Activated naive CD4-positive, alpha-beta T cell treated with anti-CD3 and anti-CD28 coated beads, Interleukin-2, amount 10 ng/mL, durations not matched to agents 7 days and 5 days (primary cell): Measurements from ENCODE around the gene PYGM.

Experiments used
- CTCF ChIA-PET: fragments of 350-600 bp; sonication (Branson Sonifier 250); formaldehyde crosslinking; loops from one replicate; lab custom pipeline; 2021; ENCODE audit warnings: antibody characterized with exemption; lab: Charles Lee
- DNase-seq: peaks from one replicate; pipeline ENCODE4 v3.0.0-alpha.2; 2020
- H3K27ac Mint-ChIP-seq: one replicate; pipeline ENCODE4 v1.8.0; 2021; ENCODE audit warnings: mild to moderate bottlenecking, moderate library complexity, mixed read lengths
- H3K27me3 Mint-ChIP-seq: one replicate; pipeline ENCODE4 v1.8.0; 2021; ENCODE audit warnings: mild to moderate bottlenecking, mixed read lengths
- H3K36me3 Mint-ChIP-seq: one replicate; pipeline ENCODE4 v1.8.0; 2021; ENCODE audit warnings: mixed read lengths
- H3K4me1 Mint-ChIP-seq: one replicate; pipeline ENCODE4 v1.8.0; 2021; ENCODE audit warnings: mixed read lengths
- H3K4me3 Mint-ChIP-seq: one replicate; pipeline ENCODE4 v1.8.0; 2021; ENCODE audit warnings: mild to moderate bottlenecking, moderate library complexity, mixed read lengths
- H3K9me3 Mint-ChIP-seq: one replicate; pipeline ENCODE4 v1.8.0; 2021; ENCODE audit warnings: mixed read lengths

PYGM gene

DNA sequence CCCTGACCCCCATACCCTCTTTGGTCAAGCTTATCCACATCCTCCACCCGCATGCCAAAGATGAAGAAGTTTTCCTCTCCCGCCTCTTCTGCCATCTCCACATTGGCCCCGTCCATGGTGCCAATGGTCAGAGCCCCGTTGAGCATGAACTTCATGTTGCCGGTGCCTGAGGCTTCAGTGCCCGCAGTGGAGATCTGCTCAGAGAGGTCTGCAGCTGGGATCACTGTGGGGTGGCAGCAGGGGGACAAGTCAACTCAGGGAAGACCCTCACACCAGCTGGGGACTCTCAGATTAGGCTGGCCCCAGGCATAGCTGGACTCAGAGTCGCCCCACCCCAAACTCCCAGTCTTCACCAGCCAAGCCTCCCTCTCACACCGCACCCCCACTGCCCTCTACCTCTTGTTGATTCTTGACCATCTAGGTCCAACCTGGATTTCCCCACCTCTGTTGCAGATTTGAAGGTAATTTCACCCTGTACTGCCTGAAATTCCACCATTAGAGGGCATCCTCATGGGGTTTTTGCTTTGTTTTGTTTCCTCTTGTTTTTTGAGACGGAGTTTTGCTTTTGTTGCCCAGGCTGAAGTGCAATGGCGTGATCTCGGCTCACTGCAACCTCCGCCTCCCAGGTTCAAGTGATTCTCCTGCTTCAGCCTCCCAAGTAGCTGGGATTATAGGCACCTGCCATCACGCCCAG is 9.3 kb downstream of the PYGM start:
- Mint-ChIP-seq H3K27me3 (no peaks in the 10 kb centered on the region), H3K36me3 (peaks cover 31% of the 10 kb centered on the region), H3K27ac (peak overlapping the region; percentile 83), H3K4me3 (no peak overlapping the region), H3K9me3 (no peaks in the 10 kb centered on the region), H3K4me1 (peaks cover 54% of the 10 kb centered on the region)
- DNase-seq, result no peak
- CTCF ChIA-PET, result interaction anchor here (13.4 kb wide), 1 partner anchor 15 kb away, joined by 208 read pairs; the partner anchor contains the start of gene PYGM

- Mint-ChIP-seq H3K27ac (peak overlapping the region; percentile 78), H3K36me3 (peaks cover 33% of the 10 kb centered on the region), H3K27me3 (peaks cover 4% of the 10 kb centered on the region), H3K4me3 (no peak overlapping the region), H3K4me1 (peaks cover 58% of the 10 kb centered on the region), H3K9me3 (no peaks in the 10 kb centered on the region)
- no peak for DNase-seq
- CTCF ChIA-PET, result interaction anchor here (1.0 to 13.4 kb wide), 2 partner anchors 18 to 30 kb away, joined by 3 to 208 read pairs; partner anchors contain the start of genes PYGM and SF1
These were observed 11.7 kb downstream of the PYGM start for GRCh38 chr11:64747961-64748665.

GRCh38 chr11:64746486-64746885 is 13.3 kb downstream of the PYGM start:
- peaks cover 4% of the 10 kb centered on the region for H3K27me3 Mint-ChIP-seq
- H3K4me1 Mint-ChIP-seq, result peaks cover 53% of the 10 kb centered on the region
- CTCF ChIA-PET, result interaction anchor here (13.4 kb wide), 1 partner anchor 19 kb away, joined by 208 read pairs; the partner anchor contains the start of gene PYGM
- no peak for DNase-seq
- peaks cover 25% of the 10 kb centered on the region for H3K36me3 Mint-ChIP-seq
- H3K4me3 Mint-ChIP-seq, result peak overlapping the region; percentile 35
- H3K9me3 Mint-ChIP-seq, result no peaks in the 10 kb centered on the region
- H3K27ac Mint-ChIP-seq, result peak overlapping the region; percentile 78

DNA sequence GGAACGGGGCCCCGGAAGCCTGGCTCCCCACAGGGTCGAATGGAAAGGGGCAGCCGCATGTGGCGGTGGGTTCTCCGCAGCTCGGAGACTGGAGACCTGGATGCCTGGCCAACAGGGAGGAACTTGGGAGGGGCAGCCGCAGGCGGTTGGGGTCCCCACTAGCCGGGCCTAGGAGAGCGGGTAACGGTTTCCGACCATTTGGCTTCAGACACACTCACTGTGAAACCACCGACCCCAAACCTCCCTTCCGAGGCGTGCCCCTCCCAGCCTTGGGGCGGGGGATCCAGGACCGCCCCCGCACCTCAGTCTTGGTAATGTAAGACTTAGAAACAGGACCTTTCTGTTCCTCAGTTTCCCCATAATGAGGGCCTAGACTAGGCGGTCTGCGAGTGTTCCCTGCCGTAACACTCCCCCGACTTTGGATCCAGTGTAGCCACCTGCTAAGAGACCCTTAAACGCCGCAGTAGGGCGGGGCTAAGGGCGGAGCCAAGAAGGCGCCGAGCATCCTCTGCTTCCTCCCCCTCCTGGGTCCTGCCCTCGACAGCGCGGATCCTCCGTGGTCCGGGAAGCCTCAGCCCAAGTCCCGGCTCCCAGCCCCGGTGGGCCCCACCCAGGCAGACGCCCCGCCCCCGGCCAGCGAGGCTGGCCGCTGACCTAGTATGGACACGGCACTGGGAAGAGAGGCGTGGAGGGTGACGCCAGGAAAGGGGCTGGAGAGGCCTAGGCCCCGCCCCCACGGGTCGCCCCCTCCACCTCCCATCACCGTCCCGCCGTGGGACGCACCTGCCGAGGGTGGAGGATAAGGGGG is 14.0 kb downstream of the PYGM start:
- H3K9me3 Mint-ChIP-seq, result no peaks in the 10 kb centered on the region
- peak overlapping the region; percentile 98 for H3K27ac Mint-ChIP-seq
- peaks cover 28% of the 10 kb centered on the region for H3K36me3 Mint-ChIP-seq
- H3K4me1 Mint-ChIP-seq, result peaks cover 53% of the 10 kb centered on the region
- peak; percentile 88 for DNase-seq
- peaks cover 4% of the 10 kb centered on the region for H3K27me3 Mint-ChIP-seq
- H3K4me3 Mint-ChIP-seq, result peak overlapping the region; percentile 98
- CTCF ChIA-PET, result interaction anchor here (1.4 to 13.4 kb wide), 4 partner anchors 20 to 98 kb away, joined by 4 to 208 read pairs (median 24); partner anchors contain the start of genes CDC42BPG, PYGM and SF1

DNA sequence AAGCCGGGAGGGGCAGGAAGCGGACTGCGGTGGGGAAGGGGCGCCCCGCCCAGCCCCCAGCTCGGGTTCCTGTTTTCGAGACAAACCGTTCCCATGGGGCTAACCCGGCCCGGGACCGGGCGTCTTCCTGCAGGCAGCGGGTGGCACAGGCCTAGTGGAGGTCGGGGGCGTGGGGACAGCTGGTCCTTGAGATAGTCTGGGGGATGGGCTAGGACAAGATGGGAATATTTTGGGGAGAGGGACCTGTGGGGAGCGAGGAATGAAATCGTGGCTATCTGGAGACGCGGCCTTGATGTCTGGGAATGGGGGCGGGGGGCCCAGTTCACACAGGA is 14.6 kb downstream of the PYGM start:
- peaks cover 27% of the 10 kb centered on the region for H3K36me3 Mint-ChIP-seq
- CTCF ChIA-PET, result interaction anchor here (1.4 to 13.4 kb wide), 5 partner anchors 12 to 99 kb away, joined by 4 to 208 read pairs (median 9); partner anchors contain the start of genes CDC42BPG, PYGM and SF1
- H3K4me3 Mint-ChIP-seq, result peak overlapping the region; percentile 98
- H3K9me3 Mint-ChIP-seq, result no peaks in the 10 kb centered on the region
- peaks cover 4% of the 10 kb centered on the region for H3K27me3 Mint-ChIP-seq
- peak overlapping the region; percentile 98 for H3K27ac Mint-ChIP-seq
- peaks cover 53% of the 10 kb centered on the region for H3K4me1 Mint-ChIP-seq
- DNase-seq, result peak; percentile 94

DNA sequence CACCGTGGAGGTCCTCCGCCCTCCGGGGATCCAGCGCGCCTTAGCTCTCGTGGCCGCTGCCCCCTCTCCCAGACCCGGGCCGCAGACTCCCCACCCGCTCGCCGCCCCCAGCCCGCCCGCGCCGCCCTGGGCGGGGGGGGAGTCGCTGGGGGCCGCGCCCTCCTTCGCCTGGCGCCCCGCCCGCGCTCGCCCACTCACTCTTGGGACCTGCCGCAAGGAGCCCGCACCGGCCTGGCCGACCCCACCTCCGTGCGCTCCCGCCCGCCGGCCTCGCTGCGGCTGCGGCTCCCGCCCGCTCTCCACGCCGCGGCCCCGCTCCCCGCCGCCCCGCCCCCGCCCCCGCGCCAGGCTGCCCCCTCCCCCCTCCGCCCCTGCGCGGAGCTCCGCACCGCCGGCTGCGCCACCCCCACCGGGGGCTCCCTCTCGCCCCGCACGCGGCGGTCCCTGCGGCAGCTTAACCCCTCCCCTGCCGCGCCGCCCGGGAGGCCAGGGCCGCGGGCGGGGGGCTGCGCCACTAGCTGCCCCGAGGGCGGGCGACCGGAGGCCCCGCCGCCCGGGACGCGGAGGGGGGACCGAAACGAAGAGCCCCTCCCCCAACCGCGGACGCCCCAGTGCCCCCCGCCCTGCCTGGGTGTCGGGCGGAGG is 15.1 kb downstream of the PYGM start:
- H3K4me3 Mint-ChIP-seq, result peak overlapping the region; percentile 98
- no peaks in the 10 kb centered on the region for H3K9me3 Mint-ChIP-seq
- H3K36me3 Mint-ChIP-seq, result peaks cover 29% of the 10 kb centered on the region
- CTCF ChIA-PET, result interaction anchor here (0.8 to 13.4 kb wide), 11 partner anchors 10 to 495 kb away, joined by 3 to 208 read pairs (median 6); partner anchors contain the start of genes CDC42BPG, PYGM and SF1
- peak; percentile 63 for DNase-seq
- H3K27me3 Mint-ChIP-seq, result peaks cover 4% of the 10 kb centered on the region
- H3K27ac Mint-ChIP-seq, result peak overlapping the region; percentile 98
- H3K4me1 Mint-ChIP-seq, result peaks cover 50% of the 10 kb centered on the region

DNA sequence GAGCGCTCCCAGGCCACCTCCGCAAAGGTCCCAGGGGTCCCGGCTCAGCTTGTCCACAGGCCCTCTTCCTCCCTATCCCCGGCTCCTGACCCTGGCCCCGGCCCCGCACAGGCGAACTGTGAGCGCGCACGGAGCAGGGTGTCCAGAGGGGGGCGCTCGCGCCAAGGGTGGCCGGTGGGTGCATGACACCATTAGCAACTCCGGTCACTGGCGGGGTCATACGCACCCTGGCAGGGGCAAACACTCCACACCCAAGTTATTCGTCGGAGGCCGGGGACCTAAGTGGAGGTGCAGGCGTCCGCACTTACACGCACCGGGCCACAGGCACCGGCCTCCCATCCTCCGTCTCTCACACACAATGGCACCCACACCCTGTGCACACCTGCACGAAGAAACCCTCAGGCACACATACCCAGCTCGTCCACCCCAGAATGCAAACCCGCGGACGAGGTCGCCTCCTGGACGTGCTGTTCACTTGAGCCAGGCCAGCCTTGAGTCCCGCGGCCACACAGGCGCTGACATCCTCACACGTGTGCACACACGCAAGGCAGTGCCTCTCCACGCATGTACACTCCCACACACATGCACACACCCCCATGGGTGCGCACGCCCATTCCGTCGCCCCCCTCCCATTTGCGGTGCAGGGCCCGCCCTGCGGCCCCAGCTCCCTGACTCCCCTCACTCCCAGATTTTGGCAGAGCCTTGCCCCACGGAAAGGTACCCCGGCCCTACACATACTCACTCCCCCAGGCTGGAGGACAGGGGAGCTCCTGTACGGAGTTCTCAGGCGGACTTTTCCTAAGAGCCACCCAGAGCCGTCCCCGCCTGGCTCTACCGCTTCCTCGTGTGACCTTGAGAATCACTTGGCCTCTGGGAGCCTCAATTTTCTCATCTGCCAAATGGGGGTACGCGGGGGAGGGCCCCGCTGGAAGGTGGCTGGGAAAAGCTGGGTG is 15.9 kb downstream of the PYGM start, which contains the start of gene RASGRP2:
RASGRP2 (minus strand) TSS at position 552 of the 953 bp plus-strand sequence. CDS start 1,276 bp downstream, outside the sequence.
- H3K36me3 Mint-ChIP-seq, result peaks cover 35% of the 10 kb centered on the region
- peak; percentile 93 for DNase-seq
- peaks cover 54% of the 10 kb centered on the region for H3K4me1 Mint-ChIP-seq
- H3K9me3 Mint-ChIP-seq, result no peaks in the 10 kb centered on the region
- CTCF ChIA-PET, result interaction anchor here (0.8 to 13.4 kb wide), 13 partner anchors 10 to 494 kb away, joined by 3 to 208 read pairs (median 4); partner anchors contain the start of genes CDC42BPG, PYGM and SF1
- peaks cover 4% of the 10 kb centered on the region for H3K27me3 Mint-ChIP-seq
- H3K27ac Mint-ChIP-seq, result peak within 1 kb of the TSS; percentile 97
- H3K4me3 Mint-ChIP-seq, result peak within 1 kb of the TSS; percentile 98

DNA sequence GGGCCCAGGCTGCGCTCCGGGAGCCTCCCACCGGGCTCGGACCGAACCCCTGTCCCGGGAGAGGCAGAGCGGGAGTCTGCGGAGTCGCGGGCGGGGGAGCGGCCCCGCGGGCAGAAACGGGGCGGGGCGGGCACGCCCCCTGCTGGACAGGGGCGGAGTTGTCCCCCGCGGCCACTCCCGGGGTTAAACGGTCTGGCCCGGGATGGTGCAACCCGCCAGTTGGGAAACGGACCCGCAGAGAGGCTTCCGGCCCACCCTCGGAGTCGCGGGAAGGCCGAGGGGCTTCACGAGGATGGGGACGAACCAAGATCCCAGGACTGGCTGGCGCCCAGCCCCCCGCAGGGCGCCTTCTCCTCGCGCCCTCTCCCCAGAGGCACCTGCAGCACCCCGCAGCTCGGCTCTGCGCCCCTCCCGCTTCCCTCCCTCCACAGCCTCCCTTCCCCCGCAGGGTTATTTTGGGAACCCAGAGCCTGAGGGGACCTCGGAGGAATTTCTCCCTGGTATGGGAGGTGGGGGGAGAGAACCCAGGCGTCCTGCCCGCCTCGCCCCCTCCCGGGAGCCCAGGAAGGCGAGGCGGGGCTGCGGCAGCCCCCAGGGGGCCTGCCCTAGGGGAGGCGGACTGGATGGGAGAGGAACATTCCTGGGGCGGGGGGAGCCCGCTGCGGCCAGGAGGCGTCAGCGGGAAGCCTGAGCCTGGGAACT is 16.7 kb downstream of the PYGM start:
- DNase-seq, result peak; percentile 81
- H3K27ac Mint-ChIP-seq, result no peak overlapping the region

DNA sequence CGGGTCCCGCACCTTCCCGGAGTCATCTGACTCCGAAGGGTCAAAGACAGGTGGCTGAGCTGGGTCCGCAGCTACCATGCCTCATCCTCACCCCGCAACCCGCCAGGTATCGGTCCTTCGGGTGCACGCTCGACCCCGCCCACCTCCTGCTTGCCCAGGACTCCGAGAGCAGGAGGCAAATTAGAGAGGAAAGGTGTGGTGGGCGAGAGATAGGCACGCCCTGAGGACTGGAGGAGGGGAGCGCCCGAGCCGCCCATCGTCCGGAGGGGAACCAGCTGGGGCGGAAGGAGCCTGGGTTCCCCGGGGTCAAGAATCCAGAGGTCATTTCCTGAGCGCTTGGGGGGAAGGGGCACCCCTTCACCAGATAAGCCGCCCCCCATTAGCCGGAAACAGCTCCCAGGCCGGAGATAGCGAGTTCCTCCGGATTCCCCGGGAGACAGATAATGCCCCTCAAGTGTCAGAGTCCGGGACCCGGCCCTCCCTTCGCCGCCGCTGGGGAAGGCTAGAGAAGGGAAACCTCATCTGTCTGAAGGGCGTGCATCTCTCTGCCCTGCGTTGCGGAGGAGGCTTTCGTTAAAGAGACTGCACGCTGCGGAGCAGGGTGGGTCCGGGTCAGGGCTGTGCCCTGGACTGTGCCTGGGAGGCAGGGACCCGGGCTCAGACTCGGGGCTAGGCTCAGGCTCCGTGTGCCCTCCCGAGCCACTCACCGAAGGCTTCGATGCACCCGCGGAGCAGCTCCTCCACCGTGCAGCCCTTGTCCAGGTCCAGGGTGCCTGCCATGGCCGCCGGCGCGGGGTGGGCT is 17.5 kb downstream of the PYGM start:
- peaks cover 4% of the 10 kb centered on the region for H3K27me3 Mint-ChIP-seq
- CTCF ChIA-PET, result interaction anchor here (1.2 to 13.4 kb wide), 6 partner anchors 24 to 102 kb away, joined by 3 to 208 read pairs (median 18); partner anchors contain the start of genes CDC42BPG, PYGM and SF1
- H3K27ac Mint-ChIP-seq, result peak overlapping the region; percentile 14
- DNase-seq, result peak; percentile 62
- no peaks in the 10 kb centered on the region for H3K9me3 Mint-ChIP-seq
- peaks cover 48% of the 10 kb centered on the region for H3K4me1 Mint-ChIP-seq
- H3K4me3 Mint-ChIP-seq, result peak overlapping the region; percentile 96
- peaks cover 38% of the 10 kb centered on the region for H3K36me3 Mint-ChIP-seq

More for the DNA sequence above, 16.7 kb downstream of the PYGM start:
- CTCF ChIA-PET, result interaction anchor here (1.2 to 13.4 kb wide), 9 partner anchors 9 to 103 kb away, joined by 3 to 208 read pairs (median 9); partner anchors contain the start of genes CDC42BPG, PYGM and SF1
- Mint-ChIP-seq H3K27me3 (peaks cover 4% of the 10 kb centered on the region), H3K4me3 (peak overlapping the region; percentile 96), H3K36me3 (peaks cover 36% of the 10 kb centered on the region), H3K9me3 (no peaks in the 10 kb centered on the region), H3K4me1 (peaks cover 53% of the 10 kb centered on the region)

GRCh38 chr11:64741375-64742086 is 18.2 kb downstream of the PYGM start:
- CTCF ChIA-PET, result interaction anchor here (1.1 to 13.4 kb wide), 4 partner anchors 16 to 52 kb away, joined by 3 to 208 read pairs (median 33); partner anchors contain the start of genes PYGM and SF1
- Mint-ChIP-seq H3K4me1 (peaks cover 42% of the 10 kb centered on the region), H3K4me3 (peak overlapping the region; percentile 96), H3K9me3 (no peaks in the 10 kb centered on the region), H3K36me3 (peaks cover 44% of the 10 kb centered on the region), H3K27me3 (peaks cover 4% of the 10 kb centered on the region), H3K27ac (no peak overlapping the region)
- DNase-seq, result no peak
